Medulla oblongata (tissue), 1 donor: ENCODE data around the gene SPACA6.
"Not testable (repeated sequence)": the region's sequence is repeated elsewhere in the genome, so short reads cannot be mapped to it uniquely, and the experiment has no call there.

Source experiments
- DNase-seq: peaks from one replicate; pipeline ENCODE4 v3.0.0-alpha.2; 2015; ENCODE audit errors: extremely low spot score

SPACA6 gene

GRCh38 chr19:51733742-51734522 lies 40.8 kb downstream of the SPACA6 start:
- DNase-seq, result no peak

GRCh38 chr19:51735759-51736449 lies 42.8 kb downstream of the SPACA6 start:
- DNase-seq, result peak; percentile 75

- no peak for DNase-seq
These were observed 44.3 kb downstream of the SPACA6 start for GRCh38 chr19:51737389-51737788.

GRCh38 chr19:51737924-51738323 lies 44.8 kb downstream of the SPACA6 start:
- no peak for DNase-seq

GRCh38 chr19:51738523-51738922 lies 45.4 kb downstream of the SPACA6 start:
- not testable (repeated sequence) for DNase-seq

GRCh38 chr19:51739466-51740213 lies 46.5 kb downstream of the SPACA6 start:
- DNase-seq, result no peak

GRCh38 chr19:51740356-51740755 lies 47.2 kb downstream of the SPACA6 start:
- DNase-seq, result no peak

- DNase-seq, result peak; percentile 21
These were observed 49.7 kb downstream of the SPACA6 start for GRCh38 chr19:51742789-51743188.

- DNase-seq, result no peak
These were observed 50.3 kb downstream of the SPACA6 start for GRCh38 chr19:51743405-51743804.

- no peak for DNase-seq
These were observed 53.6 kb downstream of the SPACA6 start for GRCh38 chr19:51746731-51747130.

GRCh38 chr19:51749979-51750378 lies 56.8 kb downstream of the SPACA6 start:
- no peak for DNase-seq

GRCh38 chr19:51750400-51751094 lies 57.4 kb downstream of the SPACA6 start:
- no peak for DNase-seq

- DNase-seq, result peak; percentile 81
These were observed 58.5 kb downstream of the SPACA6 start, which contains the start of gene FPR1 for GRCh38 chr19:51751655-51752054. FPR1 (minus strand) TSS chr19:51751878; CDS start chr19:51746994, 4,884 bp downstream.

GRCh38 chr19:51754109-51754508 lies 61.0 kb downstream of the SPACA6 start:
- peak; percentile 78 for DNase-seq

- DNase-seq, result no peak
These were observed 61.6 kb downstream of the SPACA6 start for GRCh38 chr19:51754770-51755169.
